ENCODE data around the gene LIMD2.

DNA sequence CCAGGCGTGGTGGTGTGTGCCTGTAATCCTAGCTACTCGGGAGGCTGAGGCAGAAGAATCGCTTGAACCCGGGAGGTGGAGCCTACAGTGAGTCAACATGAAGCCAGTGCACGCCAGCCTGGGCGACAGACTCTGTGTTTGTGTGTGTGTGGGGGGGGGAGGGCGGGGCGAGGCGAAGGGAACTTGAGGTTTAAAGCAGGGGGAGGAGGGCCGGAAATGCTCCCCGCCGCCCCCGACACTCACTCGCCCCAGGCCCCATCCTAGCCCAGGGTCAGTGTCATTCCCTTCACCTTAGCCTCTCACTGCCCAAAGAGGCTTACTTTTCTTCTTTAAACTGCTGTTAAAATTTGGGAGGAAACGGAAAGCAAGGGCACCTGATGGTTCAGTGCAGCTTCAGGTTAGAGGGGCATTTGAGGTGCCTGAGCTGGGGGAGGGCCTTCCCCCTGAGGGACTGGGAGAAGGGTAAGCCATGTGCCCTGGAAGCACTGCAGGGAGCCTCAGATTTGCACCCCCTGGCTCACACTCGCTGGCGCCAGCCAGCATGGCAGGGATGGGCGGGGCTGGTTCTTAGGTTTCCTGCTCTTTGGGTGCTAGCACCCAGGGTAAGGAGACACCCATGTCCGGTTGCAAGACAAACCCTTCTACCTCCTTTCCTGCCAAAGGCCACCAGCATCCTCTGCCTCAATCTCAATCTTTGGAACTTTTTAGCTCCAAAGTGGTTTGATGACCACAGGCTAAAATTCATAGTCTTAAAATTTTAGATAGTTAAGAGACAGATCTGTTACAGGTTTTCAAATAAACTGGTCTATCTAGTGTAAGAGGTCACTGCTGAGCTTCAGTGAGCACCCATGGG lies 2.2 kb upstream of the LIMD2 start:
- TF ChIP-seq, protein P1, sequence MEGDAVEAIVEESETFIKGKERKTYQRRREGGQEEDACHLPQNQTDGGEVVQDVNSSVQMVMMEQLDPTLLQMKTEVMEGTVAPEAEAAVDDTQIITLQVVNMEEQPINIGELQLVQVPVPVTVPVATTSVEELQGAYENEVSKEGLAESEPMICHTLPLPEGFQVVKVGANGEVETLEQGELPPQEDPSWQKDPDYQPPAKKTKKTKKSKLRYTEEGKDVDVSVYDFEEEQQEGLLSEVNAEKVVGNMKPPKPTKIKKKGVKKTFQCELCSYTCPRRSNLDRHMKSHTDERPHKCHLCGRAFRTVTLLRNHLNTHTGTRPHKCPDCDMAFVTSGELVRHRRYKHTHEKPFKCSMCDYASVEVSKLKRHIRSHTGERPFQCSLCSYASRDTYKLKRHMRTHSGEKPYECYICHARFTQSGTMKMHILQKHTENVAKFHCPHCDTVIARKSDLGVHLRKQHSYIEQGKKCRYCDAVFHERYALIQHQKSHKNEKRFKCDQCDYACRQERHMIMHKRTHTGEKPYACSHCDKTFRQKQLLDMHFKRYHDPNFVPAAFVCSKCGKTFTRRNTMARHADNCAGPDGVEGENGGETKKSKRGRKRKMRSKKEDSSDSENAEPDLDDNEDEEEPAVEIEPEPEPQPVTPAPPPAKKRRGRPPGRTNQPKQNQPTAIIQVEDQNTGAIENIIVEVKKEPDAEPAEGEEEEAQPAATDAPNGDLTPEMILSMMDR (IDR thresholded peaks at IDR 0.05; ENCODE audit: control extremely low read depth in 1 of 3, insufficient read depth in 1 of 3, low read depth in 1 of 3, low read length in 3 of 3): no peak
- no peak for TF ChIP-seq PHF8 (conservative IDR thresholded peaks at IDR 0.05; ENCODE audit: low read depth, low read length)
- no peak for TF ChIP-seq POLR2AphosphoS5 (IDR thresholded peaks at IDR 0.05; ENCODE audit: low read depth, low read length)
- no peak for TF ChIP-seq MAFK (IDR thresholded peaks at IDR 0.05; ENCODE audit: low read depth, low read length)
- TF ChIP-seq KDM5A (IDR thresholded peaks at IDR 0.05; ENCODE audit: low read length): no peak
- no peak for TF ChIP-seq EP300 (IDR thresholded peaks at IDR 0.05; ENCODE audit: borderline replicate concordance in 1 of 2, low read depth in 2 of 2, low read length in 2 of 2)
- TF ChIP-seq EGR1 (IDR thresholded peaks at IDR 0.05; ENCODE audit: borderline replicate concordance, low read depth, low read length): no peak
- no peak for TF ChIP-seq POLR2A (IDR thresholded peaks at IDR 0.05; ENCODE audit: control extremely low read depth in 1 of 2, low read depth in 2 of 2, low read length in 2 of 2)
- TF ChIP-seq, protein P2, sequence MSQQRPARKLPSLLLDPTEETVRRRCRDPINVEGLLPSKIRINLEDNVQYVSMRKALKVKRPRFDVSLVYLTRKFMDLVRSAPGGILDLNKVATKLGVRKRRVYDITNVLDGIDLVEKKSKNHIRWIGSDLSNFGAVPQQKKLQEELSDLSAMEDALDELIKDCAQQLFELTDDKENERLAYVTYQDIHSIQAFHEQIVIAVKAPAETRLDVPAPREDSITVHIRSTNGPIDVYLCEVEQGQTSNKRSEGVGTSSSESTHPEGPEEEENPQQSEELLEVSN (IDR thresholded peaks at IDR 0.05): no peak
- no peak for TF ChIP-seq CHD2 (IDR thresholded peaks at IDR 0.05; ENCODE audit: low read length)
- TF ChIP-seq GTF2F1 (IDR thresholded peaks at IDR 0.05; ENCODE audit: borderline replicate concordance, low read depth, low read length): no peak
- TF ChIP-seq EZH2 (IDR thresholded peaks at IDR 0.05; ENCODE audit: low read depth, low read length, severe bottlenecking): no peak
- TF ChIP-seq SIRT6 (IDR thresholded peaks at IDR 0.05; ENCODE audit: low read length): no peak
